Glomerular visceral epithelial cell (primary cell): ENCODE data around the gene DFFB.
"Not testable (repeated sequence)": the region's sequence is repeated elsewhere in the genome, so short reads cannot be mapped to it uniquely, and the experiment has no call there.

Experiments used
- DNase-seq: peaks from one replicate; pipeline ENCODE4 v3.0.0-alpha.2; 2016; ENCODE audit errors: extremely low spot score

Gene DFFB

DNA sequence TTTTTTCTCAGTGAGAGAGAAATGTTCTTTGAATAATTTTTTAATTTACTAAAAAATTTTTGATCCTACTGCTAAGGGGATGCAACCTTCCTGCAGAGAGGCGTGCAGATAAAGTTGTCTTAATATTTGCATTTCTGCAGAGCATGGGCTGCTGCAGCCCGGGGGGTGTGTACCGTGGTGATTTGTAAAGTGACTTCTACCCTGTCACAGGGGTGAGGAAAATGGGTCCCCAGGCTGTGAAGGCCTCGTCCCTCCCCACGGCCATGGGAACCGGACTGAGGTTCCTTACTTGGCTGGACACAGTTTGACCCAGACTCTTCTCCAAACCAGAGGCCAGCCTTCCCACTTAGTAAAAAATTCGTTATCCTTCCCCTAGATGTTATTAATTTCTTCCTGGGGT is 52.3 kb downstream of the DFFB start:
- DNase-seq, result no peak

DNA sequence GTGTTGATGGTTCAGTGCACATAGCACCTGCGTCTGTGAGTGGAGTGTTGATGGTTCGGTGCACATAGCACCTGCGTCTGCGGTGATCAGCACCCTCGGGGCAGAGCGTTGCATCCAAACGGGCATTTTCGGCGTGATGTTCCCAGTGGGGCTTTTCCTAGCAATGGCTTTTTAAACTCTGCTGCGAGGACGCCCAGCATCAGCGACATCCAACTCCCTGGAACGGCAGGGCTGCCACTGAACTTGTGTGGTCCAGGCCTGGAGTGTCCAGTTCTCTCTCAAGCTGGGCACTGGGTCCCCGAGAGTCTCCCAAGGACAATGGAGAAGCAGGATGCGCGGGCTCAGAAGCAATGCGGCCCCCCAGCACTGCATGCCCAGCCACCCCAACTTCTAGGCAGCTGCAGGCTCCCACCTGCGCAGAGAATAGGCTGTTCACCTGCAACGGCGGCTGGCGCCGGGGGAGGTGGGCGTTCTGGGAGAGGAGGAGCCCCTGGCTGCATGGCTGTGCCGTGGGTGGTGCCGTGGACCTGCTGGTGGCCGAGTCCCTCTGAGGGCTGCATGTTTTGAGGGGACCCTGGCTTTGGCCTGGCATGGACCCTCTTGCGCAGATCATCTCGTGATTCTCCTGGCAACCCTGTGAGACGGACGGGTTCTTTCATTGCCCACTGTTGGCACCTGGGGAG is 52.9 kb downstream of the DFFB start:
- DNase-seq, result no peak

DNA sequence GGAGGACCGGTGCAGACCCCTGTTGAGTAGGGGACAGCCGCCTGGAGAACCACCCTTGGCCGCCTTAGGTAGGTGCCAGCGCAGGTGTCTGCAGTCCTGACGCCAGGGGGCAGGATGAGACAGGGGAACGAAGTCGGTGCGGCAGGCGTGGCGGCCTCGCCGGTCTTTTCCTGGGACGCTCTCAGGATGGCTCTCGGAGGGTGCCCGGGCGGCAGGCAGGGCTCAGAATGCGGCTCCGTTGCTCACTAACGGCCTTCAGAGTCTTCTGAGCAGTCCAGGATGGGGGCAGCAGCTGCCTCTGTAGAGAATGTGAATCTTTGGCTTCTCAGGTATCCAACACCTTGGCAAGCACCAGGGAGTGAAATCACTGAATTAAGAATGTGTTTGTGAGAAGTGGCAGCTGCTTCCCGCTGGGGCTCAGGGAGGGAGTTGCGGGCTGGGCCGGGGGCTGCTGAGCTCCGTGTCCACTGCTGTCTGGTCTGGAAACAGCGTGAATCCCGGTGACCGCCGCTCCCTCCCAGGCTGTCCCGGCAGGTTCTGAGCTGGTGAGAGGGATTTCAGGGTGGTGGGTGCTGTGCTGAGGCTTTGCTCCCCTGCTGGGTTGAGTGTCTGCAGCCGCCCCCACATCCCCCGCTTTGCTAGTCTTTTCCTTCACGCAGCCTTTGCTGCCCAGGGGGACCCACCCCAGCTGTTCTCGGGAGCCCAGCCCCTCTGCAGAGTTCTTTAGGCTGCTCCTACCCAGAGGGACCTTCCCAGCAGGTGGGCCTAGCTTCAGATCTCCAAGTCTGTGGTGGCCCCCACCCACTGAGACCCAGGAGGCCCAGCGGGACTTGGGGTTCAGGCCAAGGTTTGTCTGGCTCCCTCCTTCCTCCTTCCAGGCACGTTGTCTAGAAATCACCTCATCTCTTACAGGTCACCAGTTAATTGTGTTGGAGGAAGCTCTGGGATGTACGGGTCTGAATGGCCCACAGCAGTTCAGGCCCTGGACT is 53.9 kb downstream of the DFFB start:
- peak; percentile 70 for DNase-seq

DNA sequence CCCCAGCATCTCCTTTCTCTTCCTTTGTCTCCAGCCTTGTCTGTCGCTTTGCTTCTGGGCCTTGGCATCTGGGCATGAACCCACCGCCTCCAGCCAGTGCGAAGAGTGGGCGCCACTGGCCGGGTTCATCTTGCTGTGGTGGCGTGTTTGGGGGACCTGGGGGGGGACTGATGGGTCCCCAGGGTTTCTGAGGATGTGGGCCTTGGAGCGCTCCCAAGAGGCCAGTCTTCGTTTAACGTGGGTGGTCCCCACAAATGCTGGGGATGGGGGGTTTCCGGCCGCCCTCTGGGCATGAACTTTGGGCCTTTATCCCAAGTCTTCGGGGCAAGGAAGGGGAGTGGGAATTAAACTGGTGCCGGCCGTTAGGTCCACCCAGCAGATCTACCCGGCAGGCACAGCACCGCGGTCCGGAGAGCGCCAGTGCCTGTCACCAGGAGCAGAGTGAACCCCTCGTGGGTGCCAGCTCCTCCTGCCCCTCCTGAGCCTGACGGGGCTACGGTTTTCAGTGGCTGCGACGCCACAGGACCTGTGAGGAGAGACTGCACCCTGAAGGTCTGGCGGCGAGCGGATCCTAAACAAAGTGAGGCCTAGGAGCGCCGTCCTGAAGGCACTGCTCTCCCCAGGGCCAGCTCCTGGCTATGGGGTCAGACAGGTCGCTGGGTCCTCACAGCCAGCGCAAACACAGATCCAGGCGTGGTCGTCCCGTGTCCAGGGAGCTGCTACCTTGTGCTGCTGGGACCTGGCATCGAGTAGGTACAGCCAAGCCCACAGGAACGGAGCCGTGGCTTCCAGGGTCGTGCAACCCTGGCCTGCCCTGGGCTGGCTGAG is 54.9 kb downstream of the DFFB start:
- DNase-seq, result no peak

DNA sequence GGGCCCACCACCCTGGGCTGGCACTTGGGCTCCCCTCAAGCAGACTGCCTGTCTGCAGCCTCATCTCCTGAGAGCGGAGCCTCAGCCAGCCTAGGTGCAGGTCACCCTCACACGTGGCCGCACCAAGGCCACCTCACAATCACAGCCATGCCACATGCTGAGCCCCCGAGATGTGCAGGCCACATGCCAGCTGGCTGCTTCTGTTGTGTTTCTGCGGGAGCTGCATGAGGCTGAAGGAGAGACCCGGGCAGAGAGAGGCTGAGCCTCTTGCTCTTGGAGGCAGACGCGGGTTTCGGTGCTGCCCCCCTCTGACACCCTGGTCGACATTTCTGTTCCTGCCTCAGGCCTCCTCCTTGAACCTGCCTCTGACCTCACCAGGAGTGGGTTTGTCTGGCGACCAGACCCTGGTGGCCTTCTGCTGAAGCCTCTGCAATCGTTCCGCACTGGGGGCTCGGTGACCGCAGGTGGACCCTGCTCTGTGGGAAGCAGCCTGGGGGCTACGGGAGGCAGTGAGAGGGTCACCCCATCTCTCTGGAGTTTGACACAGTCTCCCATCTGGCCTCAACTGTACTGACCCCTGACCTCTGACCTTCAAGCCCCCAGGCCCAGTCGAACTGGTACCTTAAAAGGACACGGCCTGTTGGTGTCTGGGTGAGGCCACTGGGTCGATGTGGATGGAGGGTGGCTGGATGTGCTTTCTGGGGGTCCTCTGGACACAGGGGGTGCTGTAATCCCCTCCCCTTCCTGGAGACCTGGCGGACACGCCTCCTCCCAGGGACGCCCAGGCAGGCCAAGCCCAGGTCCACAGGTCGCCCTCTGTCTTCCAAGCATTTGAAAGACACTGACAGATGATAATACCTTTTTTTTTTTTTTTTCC is 55.8 kb downstream of the DFFB start:
- DNase-seq, result no peak

DNA sequence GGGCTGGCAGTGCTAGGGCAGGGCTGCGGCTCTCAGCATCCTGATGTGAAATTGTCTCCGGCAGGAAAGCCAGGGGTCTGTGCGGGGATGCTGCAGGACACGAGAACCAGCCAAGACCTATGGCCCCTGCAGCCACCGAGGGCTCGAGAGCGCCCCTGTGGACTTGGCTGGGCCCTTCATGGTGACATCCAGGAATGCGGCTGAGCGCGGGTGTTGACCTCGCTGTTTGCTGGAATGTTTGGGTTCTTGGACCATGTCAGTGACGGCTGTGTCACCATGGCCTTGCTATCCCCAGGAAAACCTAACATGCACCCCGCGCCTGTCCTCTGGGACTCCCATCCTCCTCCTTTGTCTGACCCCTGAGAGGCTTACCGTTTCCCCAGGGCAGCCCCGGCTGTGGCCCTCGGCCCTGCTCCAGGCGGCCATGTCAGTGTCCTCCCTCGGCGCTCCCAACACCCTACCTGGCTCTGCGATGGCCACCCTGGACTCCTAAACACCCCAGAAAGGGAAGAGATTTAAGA is 57.1 kb downstream of the DFFB start:
- DNase-seq, result no peak

DNA sequence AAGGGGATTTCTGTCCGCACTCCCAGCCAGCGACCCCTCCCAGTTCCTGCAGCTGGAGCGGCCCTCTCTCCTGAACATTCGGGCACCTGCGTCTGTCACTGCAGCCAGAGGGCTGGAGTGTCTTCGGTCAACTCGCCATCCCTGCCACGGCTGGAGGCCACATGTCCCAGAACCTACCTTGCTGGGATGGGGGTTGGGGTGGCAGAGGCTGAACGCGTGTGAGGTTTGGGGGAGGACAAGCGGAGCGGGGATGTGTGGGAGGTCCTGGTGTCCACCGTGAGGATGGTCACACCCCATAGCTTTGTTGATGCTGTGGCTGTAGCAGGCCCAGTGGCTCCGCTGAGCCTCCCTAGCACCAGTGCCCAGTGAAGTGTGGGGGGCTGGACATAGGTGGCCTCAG is 57.6 kb downstream of the DFFB start:
- DNase-seq, result no peak

DNA sequence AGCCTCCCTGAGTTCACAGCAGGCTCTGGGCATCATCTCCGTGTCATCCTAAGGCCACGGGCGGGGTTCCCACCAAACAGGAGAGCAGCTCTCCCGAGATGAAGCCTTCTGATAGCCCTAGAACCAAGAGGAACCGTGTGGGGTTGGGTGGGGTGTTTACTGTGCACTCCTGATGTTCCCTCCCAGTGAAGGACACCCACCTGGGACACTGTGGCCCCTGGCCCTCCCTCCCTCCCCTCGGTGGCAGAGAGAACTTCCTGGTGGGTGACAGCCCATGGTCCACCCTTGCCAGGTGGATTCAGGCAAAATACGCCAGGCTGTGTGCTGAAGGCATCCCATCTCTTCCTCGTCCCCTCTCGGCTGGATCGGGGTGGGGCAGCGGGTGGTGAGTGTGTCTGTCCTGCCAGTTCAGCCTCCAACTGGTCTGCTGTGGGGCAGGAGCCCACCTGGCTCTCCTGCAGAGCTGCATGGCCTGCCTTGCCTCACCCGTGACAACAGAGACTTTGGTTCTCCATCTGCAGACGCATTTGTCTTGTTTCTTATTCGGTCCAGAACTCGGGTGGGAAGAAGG is 58.4 kb downstream of the DFFB start:
- DNase-seq, result no peak

DNA sequence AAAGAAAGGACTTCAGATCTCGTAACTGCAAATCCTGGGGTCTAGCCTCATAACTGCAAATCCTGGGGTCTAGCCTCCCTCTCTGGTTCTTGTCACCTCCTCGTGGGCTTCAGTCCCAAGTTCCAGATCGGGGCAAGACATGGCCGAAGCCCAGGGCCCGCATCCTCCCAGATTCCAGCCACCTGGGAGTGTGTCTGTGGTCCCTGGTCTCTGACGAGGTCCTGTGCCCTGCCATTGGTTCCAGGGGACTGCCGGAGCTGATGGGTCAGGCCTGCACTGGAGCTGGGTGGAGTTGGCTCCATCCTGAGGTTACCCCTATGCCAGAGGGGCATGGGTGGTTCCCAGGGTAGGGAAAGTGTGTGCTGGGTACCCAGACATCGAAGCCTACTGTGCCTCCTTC is 60.5 kb downstream of the DFFB start:
- no peak for DNase-seq

DNA sequence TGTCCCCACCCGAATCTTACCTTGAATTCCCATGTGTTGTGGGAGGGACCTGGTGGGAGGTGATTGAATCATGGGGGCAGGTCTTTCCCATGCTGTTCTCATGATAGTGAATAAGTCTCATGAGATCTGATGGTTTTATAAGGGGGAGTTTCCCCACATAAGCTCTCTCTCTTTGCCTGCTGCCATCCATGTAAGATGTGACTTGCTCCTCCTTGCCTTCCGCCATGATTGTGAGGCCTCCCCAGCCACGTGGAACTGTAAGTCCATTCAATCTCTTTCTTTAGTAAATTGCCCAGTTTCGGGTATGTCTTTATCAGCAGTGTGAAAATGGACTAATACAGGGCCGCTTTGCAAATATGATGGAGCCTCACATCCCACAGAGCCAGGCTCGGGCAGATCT is 61.1 kb downstream of the DFFB start:
- DNase-seq, result not testable (repeated sequence)

DNA sequence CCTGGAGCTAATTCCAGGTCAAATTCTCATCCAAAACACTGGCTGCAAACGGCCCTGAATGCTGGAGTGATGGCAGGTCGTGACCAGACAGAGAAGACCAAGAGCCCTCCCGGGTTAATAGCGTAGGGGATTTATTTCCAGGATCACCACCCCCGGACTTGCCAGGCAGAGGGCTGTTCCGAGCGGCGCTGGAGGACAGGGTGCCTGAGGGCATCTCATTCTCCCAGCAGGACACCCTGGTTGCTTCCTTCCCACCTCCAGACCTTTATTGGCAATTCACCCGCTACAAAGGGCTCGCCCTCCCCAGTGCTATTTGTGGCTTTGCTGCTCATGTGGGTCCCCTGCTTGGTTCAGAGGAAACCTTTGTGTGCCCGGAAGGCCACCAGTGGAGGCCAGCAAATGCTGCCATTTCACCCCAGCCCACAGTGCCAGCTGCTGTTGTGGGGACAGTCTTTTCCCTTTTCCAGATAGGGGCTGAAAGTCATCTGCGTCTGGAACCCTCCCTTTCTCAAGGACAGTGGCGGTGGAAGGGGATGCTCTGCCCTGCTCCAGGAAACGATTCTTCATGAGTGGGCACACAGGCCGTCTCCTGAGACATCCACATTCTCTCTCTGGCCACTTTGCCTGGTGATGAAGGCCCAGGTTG is 61.8 kb downstream of the DFFB start:
- DNase-seq, result no peak

DNA sequence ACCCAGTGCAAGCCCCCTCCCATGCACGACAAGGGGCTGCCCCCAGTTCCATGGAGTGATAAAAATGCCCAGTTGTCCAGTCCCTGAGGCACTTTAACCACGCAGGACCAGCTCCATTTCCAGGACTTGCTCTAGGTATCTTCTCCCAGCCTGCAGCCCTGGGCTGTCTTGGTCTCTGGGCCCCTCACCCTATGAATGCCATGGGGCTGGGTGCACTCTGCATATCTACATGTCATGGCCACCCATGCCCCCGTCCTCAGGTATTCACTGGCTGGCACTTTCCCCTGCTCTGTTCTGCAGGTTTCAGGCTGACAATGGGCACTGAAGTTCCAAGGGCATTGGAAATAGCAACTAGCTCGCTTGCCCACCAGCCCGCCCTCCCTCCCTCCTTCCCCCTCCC is 62.4 kb downstream of the DFFB start:
- DNase-seq, result no peak

DNA sequence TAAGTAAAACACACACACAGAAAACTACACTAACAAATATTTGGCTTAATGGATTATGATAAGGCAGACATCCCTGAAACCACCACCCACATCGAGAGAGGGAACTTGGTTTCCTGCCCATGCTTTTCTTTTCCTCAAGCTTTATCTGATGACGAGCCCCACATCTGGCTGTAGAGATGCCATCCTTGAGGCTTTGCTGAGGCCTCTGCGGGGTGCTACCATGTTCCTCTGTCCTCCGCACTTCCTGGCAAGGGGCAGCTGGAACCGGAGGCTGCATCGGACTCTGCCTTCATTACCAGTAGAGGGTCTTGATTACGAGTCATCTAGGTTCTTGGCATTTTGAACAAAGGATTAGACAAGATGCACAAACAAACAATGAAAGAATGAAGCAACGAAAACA is 64.5 kb downstream of the DFFB start:
- DNase-seq, result no peak

DNA sequence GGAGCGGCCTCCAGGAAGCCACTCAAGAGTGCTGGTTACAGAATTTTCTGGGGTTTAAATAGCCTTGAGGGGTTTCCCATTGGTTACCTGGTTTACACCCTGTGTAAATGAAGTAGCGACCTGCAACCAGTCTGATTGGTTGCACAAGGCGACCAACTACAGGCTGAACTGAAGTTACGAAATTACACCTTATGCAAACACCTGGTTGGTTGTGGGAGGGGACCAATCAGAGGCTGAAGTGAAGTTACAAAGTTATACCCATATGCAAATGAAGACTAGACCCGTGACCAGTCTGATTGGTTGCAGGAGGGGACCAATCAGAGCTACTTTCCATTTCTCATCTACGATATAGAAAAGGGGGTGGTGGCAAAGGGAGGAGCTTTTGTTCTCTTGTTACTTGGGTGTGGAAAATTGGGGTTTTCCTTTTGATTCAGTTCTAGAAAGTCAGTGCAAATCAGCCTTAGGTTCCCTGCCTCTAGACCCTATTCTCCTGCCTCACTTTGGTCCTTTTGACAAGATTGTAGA is 65.0 kb downstream of the DFFB start:
- DNase-seq, result no peak

DNA sequence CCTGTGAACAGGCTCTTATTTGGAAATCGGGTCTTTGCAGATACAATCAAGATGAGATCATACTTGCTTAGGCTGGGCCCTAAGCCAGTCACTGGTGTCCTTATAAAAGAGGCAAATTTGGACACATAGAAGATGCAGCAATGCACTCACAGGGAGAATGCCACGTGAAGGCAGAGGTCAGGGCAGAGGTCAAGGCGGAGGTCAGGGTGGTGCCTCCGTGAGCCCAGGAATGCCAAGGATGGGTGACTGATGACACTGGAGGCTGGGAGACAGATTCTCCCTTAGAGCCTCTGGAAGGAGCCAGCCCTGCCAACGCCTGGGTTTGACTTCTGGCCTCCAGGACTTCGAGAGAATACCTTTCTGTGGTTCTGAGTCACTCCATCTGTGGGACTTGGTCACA is 65.6 kb downstream of the DFFB start:
- DNase-seq, result no peak

DNA sequence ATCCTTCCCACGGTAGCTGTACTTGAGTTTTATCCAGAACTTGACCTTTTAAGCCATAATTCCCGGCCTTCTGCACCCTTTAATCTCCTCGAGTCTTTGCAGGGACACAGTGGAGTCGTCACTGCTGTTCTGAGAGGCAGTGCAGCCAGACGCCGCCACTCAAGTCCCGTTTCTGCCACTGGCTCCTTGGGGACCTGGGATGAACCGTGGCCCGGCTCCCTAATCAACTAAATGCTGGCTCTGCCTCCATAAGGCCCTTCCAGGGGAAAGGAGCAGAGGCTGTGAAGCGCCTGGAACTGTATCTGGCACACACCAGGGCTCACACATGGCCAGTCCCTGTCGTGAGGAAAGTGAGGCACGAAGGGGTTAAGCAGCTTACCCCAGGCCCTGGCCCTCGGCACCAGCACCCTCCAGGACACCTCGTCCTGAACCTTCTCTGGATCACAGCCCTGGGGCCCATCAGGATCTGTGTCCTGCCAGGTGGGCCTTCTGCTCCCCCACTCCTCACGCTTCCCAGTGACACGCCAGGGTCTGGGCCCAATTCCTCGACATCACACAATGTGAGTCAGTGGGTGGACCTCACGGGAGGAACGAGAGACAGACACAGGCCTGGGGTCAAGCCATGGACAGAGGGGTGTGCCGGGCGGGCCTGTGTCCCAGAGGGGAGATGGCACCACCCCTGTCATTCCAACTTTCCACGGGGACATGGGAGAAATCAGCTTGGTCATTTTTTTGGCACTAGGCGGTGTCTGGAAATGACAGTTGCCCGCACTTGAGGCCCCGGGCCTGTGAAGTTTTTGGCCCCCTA is 66.3 kb downstream of the DFFB start:
- DNase-seq, result no peak

DNA sequence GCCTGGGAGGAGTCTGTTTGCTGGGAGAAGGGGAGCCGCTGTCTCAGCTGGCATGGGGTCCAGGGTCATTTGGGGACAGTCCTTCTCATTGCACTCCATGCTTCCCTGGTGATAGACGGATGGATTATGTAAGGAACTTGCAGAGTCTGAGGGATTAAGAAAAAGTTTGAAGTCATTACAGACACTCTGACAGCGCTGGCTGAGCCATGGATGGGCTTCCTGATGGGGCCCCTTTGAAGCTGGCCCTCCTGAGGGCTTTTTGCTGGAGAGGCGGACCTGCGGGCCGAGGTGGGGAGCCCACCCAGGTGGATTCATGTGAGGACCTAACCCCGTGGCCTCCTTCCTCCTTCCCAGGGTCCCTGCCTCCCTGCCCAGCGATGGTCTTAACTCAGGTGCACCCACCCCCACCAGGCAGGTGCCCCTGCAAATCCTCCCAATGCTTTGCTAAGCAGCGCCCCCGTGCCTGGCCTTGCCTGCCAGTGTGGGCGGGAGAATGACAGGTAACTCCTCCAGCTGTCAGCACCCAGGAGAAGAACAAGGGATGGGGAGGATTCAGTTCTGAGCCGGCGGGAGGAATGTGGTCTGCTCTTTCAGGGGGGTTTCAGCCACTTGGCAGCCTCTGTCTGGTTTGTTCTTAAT is 67.0 kb downstream of the DFFB start:
- no peak for DNase-seq

DNA sequence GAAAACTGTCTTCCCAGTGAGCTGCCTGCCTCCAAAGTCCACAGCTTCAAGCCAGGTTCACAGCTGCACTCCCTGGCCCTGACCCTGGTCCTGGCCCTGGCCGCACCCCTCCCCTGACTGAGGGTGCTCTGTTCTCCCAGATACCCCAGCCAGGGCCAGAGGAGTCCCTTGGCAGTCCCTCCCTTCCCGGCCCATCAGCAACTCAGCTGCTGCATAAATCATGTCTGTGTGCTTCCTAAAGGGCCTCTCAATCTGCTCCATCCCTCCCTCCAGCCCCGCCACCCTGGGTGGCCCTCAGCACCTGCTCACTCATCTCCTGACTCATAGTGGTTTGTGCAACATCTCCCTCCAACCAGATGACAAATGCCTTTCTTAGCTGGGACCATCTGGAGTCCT is 67.5 kb downstream of the DFFB start:
- DNase-seq, result peak; percentile 39

DNA sequence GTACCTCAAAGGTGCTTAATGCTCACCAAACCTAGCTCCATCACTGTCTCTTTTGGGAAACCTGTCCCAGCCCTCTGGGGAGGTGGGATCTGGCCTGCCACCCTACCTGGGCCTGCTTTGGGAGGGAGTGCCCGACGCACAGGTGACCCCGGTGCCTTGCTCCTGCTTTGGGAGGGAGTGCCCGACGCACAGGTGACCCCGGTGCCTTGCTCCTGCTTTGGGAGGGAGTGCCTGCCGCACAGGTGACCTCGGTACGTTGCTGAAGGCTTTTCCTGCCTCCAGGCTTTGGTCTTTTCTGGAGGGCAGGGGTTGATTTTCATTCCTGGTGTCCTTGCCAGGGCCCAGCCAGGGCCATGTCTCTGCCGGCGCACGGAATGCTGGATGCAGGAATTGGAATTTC is 68.0 kb downstream of the DFFB start:
- no peak for DNase-seq
